GM06990 (cell line): ENCODE measurements around the gene OR1N2.
"Not testable (repeated sequence)": the region's sequence is repeated elsewhere in the genome, so short reads cannot be mapped to it uniquely, and the experiment has no call there.

Experiments
- DNase-seq: peaks from one replicate; pipeline ENCODE4 v3.0.0-alpha.2; 2011; ENCODE audit not compliant: insufficient read length; ENCODE audit errors: extremely low read depth
- H3K27me3 ChIP-seq: replicated peaks from 2 replicates; pipeline ENCODE4 v1.6.0; 2011; ENCODE audit warnings: low read length; ENCODE audit not compliant: control insufficient read depth, insufficient read depth
- H3K36me3 ChIP-seq: 2 replicates; pipeline ENCODE4 v1.5.1; 2011; ENCODE audit warnings: low read length; ENCODE audit not compliant: control insufficient read depth, insufficient read depth
- H3K4me3 ChIP-seq: replicated peaks from 2 replicates; pipeline ENCODE4 v1.5.1; 2011; ENCODE audit warnings: low read depth, mild to moderate bottlenecking, control low read depth, low read length
- TF ChIP-seq, protein P1 (sequence below): IDR thresholded peaks from 2 replicates; pipeline ENCODE4 v1.5.1; 2011; ENCODE audit warnings: low read length, control low read depth, mild to moderate bottlenecking, inconsistent platforms; ENCODE audit not compliant: insufficient read depth, poor library complexity, severe bottlenecking

OR1N2 gene

DNA sequence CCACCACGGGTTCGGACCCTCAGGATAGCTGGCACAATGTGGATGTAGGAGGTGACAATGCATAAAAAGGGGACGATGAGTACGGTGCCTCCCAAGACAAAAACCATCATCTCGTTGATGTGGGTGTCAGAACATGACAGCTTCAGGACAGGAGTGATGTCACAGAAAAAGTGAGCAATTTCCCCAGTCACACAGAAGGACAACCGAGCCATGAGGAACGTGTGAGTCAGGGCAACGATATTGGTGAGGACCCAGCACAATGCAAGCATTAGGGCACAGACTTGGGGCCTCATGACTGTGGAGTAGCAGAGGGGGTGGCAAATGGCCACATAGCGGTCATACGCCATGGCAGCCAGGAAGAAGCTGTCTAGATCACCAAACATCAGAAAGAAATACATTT, 26.3 kb upstream of the OR1N2 start:
- Histone ChIP-seq H3K36me3 (no peaks in the 10 kb centered on the region), H3K27me3 (peaks cover 1% of the 10 kb centered on the region), H3K4me3 (no peak overlapping the region)
- no peak for DNase-seq
- TF ChIP-seq, protein P1, sequence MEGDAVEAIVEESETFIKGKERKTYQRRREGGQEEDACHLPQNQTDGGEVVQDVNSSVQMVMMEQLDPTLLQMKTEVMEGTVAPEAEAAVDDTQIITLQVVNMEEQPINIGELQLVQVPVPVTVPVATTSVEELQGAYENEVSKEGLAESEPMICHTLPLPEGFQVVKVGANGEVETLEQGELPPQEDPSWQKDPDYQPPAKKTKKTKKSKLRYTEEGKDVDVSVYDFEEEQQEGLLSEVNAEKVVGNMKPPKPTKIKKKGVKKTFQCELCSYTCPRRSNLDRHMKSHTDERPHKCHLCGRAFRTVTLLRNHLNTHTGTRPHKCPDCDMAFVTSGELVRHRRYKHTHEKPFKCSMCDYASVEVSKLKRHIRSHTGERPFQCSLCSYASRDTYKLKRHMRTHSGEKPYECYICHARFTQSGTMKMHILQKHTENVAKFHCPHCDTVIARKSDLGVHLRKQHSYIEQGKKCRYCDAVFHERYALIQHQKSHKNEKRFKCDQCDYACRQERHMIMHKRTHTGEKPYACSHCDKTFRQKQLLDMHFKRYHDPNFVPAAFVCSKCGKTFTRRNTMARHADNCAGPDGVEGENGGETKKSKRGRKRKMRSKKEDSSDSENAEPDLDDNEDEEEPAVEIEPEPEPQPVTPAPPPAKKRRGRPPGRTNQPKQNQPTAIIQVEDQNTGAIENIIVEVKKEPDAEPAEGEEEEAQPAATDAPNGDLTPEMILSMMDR: no peak

DNA sequence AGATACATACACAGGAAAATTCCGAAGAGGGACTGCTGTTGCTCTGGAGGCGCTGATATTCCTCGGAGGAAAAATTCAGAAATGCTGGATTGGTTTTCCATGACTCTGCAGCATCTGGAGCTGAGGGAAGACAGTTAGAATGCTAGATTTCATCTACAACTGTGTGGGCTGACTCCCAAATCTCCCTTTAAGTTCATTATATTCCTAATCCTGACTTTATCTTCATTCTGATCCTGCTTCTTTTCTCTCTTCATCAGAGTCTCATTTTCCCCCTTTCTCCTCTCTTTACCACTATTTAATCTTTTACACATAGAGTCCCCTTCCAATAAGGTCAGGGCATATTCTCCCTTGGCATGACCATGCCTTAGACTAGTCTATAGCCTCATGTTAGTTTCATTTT, 25.7 kb upstream of the OR1N2 start, which contains the start of gene OR1N1:
TSS of gene OR1N1 (minus strand) at position 101 of the 400 bp plus-strand sequence. CDS start at position 101, 0 bp downstream.
- TF ChIP-seq, protein P1: no peak
- no peaks in the 10 kb centered on the region for H3K36me3 ChIP-seq

DNA sequence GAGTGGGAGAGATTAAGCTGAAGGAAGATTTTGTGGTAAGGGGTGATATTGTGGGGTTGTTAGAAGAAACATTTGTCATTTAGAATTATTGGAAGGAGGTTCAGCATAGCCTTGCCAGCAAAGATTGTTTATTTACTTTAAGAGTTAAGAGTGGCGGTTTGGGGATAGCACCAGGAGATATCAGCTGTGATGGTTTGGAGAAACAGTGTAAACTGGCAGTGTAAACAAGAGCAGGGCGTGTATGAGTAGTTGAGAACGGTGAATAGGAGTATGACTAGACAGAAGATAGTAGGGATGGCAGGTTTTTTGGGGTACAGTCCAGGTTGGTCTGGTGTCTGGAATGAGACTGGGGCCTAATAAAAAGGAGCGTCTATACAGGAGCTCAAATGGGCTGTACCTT, 21.8 kb upstream of the OR1N2 start:
- H3K36me3 ChIP-seq, H3K4me3 ChIP-seq, DNase-seq, H3K27me3 ChIP-seq: not testable (repeated sequence)

More for the DNA sequence above, 25.7 kb upstream of the OR1N2 start, which contains the start of gene OR1N1:
- H3K4me3 ChIP-seq: no peak within 1 kb of the TSS
- peaks cover 1% of the 10 kb centered on the region for H3K27me3 ChIP-seq
- DNase-seq: no peak

DNA sequence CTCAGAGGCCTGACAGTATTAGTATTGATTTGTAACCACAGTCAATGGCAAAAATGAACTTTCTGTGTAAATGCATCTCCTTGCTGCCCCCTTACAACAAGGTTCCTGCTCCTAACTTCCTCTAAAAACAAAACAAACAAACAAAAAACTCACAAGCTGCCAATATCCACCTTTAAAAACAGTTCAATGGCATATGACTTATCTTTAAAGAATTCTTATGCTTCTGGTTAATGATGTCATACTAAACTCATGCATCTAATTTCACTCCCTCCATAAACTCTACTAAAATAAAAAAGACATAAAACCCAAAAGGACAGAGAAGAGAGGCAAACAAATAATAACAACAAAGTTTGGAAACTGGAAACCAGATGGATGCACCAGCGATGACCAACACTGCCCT, 16.8 kb upstream of the OR1N2 start:
- no peak for DNase-seq
- Histone ChIP-seq H3K27me3 (no peaks in the 10 kb centered on the region), H3K4me3 (no peak overlapping the region), H3K36me3 (no peaks in the 10 kb centered on the region)
- TF ChIP-seq, protein P1: no peak

DNA sequence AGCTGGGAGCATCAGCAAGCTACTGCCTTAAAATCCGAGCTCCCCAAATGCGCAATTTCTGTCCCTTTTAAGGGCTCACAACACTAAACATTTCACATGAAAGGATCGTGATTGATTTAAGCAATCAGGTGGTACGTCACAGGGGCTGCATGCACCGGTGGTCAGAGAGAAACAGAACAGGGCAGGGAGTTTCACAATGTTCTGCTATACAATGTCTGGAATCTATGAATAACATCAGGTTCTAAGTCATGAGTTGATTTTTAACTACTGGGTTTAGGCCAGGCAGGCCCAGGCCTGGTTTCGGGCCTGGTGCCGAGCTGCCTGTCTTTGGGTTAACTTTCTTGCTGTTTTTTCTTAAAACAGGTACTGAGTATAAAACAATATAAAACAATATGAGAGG, 15.8 kb upstream of the OR1N2 start:
- H3K4me3 ChIP-seq, H3K36me3 ChIP-seq, DNase-seq, H3K27me3 ChIP-seq: not testable (repeated sequence)

DNA sequence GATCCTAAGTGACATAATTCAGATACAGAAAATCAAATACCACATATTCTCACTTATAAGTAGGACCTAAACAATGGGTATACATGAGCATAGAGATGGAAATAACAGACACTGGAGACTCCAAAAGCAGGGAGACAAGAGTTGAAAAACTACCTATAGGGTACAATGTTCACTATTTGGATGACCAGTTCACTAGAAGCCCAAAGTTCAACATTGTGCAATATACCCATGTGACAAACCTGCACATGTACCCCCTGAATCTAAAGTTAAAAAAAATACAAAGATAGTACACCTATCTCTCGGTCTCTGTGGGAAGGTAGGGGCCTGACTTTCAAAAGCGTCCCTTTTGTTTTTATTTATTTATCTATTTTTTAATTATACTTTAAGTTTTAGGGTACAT, 14.2 kb upstream of the OR1N2 start:
- Histone ChIP-seq H3K27me3 (no peaks in the 10 kb centered on the region), H3K36me3 (no peaks in the 10 kb centered on the region), H3K4me3 (no peak overlapping the region)
- DNase-seq: no peak
- TF ChIP-seq, protein P1: no peak

DNA sequence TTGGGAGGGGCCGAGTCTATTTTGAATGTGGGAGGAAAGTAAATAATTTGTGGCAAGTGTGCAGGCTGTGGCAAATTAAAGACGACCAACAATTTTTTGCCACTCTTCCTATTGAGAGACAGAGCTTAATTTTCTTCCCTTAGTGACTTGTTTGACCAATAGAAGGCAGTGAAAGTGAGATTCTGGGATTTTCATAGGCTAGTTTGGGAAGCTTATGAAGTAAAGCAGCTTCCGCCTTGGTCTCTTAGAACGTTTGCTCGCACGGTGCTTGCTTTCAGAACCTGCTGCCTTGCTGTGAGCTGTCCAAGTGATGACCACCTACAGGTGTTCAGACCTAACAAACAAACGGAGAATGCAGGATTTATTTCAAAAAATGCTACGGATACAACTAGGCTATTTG, 6.7 kb upstream of the OR1N2 start:
- Histone ChIP-seq H3K27me3 (no peaks in the 10 kb centered on the region; the same call in 1 of the 2 replicates), H3K4me3 (no peak overlapping the region), H3K36me3 (no peaks in the 10 kb centered on the region)
- TF ChIP-seq, protein P1: no peak
- DNase-seq: no peak
